Measurements from ENCODE around the gene GANAB.
A peak's percentile ranks its signal among the peaks of the same experiment; 100 is the strongest.

Gene GANAB

GRCh38 chr11:62682518-62682917 lies 36.1 kb upstream of the GANAB start:
- TF ChIP-seq, protein P1, sequence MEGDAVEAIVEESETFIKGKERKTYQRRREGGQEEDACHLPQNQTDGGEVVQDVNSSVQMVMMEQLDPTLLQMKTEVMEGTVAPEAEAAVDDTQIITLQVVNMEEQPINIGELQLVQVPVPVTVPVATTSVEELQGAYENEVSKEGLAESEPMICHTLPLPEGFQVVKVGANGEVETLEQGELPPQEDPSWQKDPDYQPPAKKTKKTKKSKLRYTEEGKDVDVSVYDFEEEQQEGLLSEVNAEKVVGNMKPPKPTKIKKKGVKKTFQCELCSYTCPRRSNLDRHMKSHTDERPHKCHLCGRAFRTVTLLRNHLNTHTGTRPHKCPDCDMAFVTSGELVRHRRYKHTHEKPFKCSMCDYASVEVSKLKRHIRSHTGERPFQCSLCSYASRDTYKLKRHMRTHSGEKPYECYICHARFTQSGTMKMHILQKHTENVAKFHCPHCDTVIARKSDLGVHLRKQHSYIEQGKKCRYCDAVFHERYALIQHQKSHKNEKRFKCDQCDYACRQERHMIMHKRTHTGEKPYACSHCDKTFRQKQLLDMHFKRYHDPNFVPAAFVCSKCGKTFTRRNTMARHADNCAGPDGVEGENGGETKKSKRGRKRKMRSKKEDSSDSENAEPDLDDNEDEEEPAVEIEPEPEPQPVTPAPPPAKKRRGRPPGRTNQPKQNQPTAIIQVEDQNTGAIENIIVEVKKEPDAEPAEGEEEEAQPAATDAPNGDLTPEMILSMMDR (IDR thresholded peaks at IDR 0.05; ENCODE audit: extremely low read depth, insufficient read depth, missing control alignments): no peak
- in situ Hi-C loops (cut with MboI; ENCODE audit: low pct_unique_long_range_greater_than_20kb, low sequenced_read_pairs, unreplicated experiment): no loop called here
- no peak for DNase-seq (ENCODE audit: low spot score)

- in situ Hi-C loops (cut with MboI; ENCODE audit: low pct_unique_long_range_greater_than_20kb, low sequenced_read_pairs, unreplicated experiment): no loop called here
- TF ChIP-seq, protein P1 (IDR thresholded peaks at IDR 0.05; ENCODE audit: extremely low read depth, insufficient read depth, missing control alignments): peak; percentile 55
- DNase-seq (ENCODE audit: low spot score): peak; percentile 75
These were observed 34.4 kb upstream of the GANAB start for GRCh38 chr11:62680825-62681240.

DNA sequence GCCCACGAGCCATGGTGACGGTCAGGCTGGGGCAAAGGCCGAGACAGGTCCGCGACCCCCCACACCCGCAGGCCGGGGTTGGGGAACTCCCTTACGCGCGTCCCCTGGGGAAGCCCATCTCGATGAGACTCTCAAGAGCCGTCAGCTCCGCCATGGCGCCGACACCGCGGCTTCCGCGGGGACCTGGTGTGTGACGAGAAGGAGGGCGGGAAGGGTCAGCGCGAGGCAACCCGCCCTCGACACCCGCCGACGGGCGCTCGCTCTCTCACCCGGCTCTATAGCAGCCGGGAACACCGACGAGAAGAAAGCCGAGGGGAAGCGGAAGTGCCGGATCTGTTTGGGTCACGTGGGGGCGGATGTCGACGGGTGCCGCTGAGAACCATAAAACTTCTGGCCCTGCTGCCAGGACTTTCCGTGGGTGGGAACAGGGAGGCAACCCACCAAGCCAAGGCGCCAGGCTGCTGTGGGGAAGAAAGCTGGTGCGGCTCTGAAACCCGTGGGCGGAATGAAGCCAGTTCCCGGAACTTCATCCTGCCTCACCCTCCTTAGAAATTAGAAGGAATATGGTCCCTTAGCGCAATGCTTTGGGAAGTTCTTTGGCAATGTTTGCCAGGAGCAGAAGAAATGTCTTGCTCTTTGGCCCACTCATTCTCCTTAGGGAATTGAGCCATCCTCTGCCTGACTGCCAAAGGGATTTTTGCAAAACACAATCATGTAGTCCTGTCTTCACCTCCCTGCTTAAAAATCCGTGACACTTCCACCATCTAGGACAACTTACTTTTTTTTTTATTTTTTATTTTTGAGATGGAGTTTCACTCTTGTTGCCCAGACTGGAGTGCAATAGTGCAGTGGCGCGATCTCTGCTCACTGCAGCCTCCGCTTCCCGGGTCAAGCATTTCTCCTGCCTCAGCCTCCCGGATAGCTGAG lies 32.6 kb upstream of the GANAB start, which contains the start of gene UBXN1:
Gene UBXN1 (minus strand): TSS at position 304 of the 927 bp plus-strand sequence. CDS start 150 bp downstream, at position 154.
- TF ChIP-seq, protein P1 (IDR thresholded peaks at IDR 0.05; ENCODE audit: extremely low read depth, insufficient read depth, missing control alignments): no peak
- DNase-seq (ENCODE audit: low spot score): peak; percentile 93
- in situ Hi-C loops (cut with MboI; ENCODE audit: low pct_unique_long_range_greater_than_20kb, low sequenced_read_pairs, unreplicated experiment): no loop called here

DNA sequence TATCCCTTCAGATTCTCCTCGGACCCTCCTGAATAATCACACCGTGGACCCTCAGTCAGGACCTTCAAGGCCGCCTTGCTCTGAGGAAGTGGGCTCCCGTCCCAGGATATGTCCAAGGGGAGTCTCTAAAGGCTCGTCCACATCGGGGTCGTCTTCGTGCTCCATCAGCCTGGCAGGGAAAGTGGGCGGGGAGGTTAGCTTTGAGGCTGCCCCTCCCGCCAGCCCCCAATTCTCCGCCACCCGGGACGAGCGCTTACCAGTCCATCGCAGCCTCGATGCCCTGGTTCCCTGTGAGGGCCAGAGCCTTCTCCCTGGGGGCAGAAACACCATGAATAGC lies 32.0 kb upstream of the GANAB start:
- in situ Hi-C loops (cut with MboI; ENCODE audit: low pct_unique_long_range_greater_than_20kb, low sequenced_read_pairs, unreplicated experiment): no loop called here
- TF ChIP-seq, protein P1 (IDR thresholded peaks at IDR 0.05; ENCODE audit: extremely low read depth, insufficient read depth, missing control alignments): no peak
- no peak for DNase-seq (ENCODE audit: low spot score)

DNA sequence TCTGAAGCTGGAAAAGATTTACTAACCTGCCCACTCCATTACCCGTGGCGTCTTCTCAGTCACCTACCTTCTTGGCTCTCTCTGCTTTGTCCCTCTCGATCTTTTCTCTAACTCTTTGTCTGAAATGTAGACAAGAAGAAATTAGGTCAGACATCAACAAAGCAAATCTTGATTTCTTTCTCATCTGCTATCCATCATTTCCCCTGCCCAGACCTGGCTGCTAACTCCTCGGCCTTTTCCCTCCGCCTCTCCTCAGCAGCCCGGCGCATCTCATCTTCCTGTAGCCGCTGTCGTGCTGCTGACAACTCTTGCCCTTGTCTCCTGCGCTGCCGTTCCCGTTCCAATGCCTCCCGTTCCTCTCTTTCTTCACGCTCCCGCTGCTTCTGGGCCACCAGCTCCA lies 31.3 kb upstream of the GANAB start:
- in situ Hi-C loops (cut with MboI; ENCODE audit: low pct_unique_long_range_greater_than_20kb, low sequenced_read_pairs, unreplicated experiment): no loop called here
- no peak for DNase-seq (ENCODE audit: low spot score)
- TF ChIP-seq, protein P1 (IDR thresholded peaks at IDR 0.05; ENCODE audit: extremely low read depth, insufficient read depth, missing control alignments): no peak

DNA sequence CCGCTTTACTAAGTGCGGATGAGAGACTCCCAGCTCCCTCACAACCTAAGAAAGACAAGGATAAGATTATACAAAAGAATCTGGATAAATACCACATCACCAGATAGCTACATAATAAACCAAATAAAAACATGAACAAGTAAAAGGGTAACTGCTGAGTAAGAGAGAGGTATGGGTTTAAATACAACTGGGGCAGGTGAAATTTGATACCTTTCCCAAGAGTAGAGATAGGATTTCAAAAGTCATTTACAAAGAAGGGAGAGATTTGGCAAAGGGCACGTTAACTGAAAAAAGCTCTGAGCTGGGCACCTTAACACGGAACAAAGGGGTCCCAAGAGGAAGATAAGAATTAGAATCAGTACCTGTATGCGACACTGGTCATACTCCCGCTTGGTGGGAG lies 30.7 kb upstream of the GANAB start:
- in situ Hi-C loops (cut with MboI; ENCODE audit: low pct_unique_long_range_greater_than_20kb, low sequenced_read_pairs, unreplicated experiment): no loop called here
- TF ChIP-seq, protein P1 (IDR thresholded peaks at IDR 0.05; ENCODE audit: extremely low read depth, insufficient read depth, missing control alignments): no peak

More for the DNA sequence above, 30.7 kb upstream of the GANAB start:
- DNase-seq (ENCODE audit: low spot score): no peak
